Measurements from ENCODE around the gene SLC39A11. TPM values are rescaled to one million over a fixed set of nuclear protein-coding genes. Genes with fewer than 3 reads are reported as not detected.

Gene SLC39A11
- total RNA-seq, 1 experiment from 2014 or later, result 15.8 TPM

DNA sequence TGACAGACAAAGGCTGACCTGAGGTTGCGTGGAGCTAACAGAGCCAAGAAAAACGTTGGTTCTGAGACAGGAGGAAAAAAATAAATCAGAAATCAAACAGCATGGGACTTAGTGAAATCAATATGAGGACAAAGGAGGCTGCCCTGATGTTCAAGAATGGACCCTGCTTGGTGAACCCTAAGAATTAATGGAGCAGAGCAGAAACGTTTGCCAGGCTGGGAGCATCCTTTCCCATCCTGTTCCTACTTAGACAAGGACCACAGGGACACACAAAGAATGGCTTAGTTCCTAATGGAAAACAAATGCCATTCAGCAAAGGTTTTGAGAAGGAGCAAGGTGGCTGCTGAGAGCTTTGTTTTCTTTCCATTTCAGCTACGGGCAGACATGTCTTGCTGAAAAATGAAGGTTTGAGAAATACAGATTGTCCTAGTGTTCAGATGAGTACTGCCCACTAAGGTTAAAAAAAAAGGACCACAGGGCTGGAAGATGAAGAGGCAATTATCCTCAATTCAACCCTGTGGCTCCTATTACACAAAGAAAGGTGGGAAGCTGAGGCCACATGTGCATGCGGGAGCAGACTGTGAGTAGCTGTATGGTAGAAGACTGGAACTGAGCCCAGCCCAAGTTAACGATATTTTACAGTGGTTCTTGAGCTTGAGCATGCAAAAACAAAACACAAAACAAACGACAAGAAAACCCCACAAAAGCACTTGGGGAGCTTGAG lies 230.1 kb downstream of the SLC39A11 start:
- TF ChIP-seq, protein P1, sequence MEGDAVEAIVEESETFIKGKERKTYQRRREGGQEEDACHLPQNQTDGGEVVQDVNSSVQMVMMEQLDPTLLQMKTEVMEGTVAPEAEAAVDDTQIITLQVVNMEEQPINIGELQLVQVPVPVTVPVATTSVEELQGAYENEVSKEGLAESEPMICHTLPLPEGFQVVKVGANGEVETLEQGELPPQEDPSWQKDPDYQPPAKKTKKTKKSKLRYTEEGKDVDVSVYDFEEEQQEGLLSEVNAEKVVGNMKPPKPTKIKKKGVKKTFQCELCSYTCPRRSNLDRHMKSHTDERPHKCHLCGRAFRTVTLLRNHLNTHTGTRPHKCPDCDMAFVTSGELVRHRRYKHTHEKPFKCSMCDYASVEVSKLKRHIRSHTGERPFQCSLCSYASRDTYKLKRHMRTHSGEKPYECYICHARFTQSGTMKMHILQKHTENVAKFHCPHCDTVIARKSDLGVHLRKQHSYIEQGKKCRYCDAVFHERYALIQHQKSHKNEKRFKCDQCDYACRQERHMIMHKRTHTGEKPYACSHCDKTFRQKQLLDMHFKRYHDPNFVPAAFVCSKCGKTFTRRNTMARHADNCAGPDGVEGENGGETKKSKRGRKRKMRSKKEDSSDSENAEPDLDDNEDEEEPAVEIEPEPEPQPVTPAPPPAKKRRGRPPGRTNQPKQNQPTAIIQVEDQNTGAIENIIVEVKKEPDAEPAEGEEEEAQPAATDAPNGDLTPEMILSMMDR (IDR thresholded peaks at IDR 0.05; ENCODE audit: unreplicated experiment), result no peak
- Mint-ChIP-seq H3K4me3 (ENCODE audit: unreplicated experiment) (no peak overlapping the region), H3K4me1 (ENCODE audit: insufficient read depth, unreplicated experiment) (no peaks in the 10 kb centered on the region), H3K27me3 (ENCODE audit: insufficient read depth, unreplicated experiment) (no peaks in the 10 kb centered on the region), H3K27ac (ENCODE audit: low read depth, unreplicated experiment) (no peak overlapping the region), H3K9me3 (ENCODE audit: unreplicated experiment) (no peaks in the 10 kb centered on the region), H3K36me3 (ENCODE audit: insufficient read depth, unreplicated experiment) (no peaks in the 10 kb centered on the region)
- no peak for DNase-seq (ENCODE audit: unreplicated experiment)
- ChIA-PET CTCF (no interaction called here), POLR2A (no interaction called here)
- BruUV-seq (replicated peaks), result no TSS peak
- intact Hi-C loops (cut with micrococcal nuclease), result no loop called here

- no TSS peak for BruUV-seq (replicated peaks)
Measured at GRCh38 chr17:72861811-72862210, 230.7 kb downstream of the SLC39A11 start.

DNA sequence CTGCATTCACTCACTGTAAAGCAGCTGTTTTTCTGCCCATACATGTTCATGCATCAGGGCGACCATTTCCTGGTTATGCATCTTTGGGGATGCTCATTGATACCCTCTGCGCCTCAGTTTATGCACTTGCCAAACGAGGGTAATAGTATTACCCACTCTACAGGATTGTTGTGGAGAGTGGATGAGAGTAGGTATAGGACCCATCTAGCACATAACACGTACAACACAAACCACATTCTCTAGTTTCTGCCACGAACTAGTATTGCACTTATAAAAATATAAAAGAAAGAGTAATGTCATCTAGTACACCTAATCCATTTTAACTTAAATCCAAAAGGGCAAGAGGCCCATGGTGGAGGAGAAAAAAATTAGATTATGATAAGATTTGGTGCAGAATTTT lies 231.7 kb downstream of the SLC39A11 start:
- no peak for DNase-seq (ENCODE audit: unreplicated experiment)
- ChIA-PET POLR2A (no interaction called here), CTCF (no interaction called here)
- H3K4me3 Mint-ChIP-seq (ENCODE audit: unreplicated experiment), result no peak overlapping the region
- H3K4me1 Mint-ChIP-seq (ENCODE audit: insufficient read depth, unreplicated experiment), result no peaks in the 10 kb centered on the region
- TF ChIP-seq, protein P1 (IDR thresholded peaks at IDR 0.05; ENCODE audit: unreplicated experiment), result no peak
- no TSS peak for BruUV-seq (replicated peaks)
- no peaks in the 10 kb centered on the region for H3K27me3 Mint-ChIP-seq (ENCODE audit: insufficient read depth, unreplicated experiment)
- H3K9me3 Mint-ChIP-seq (ENCODE audit: unreplicated experiment), result no peaks in the 10 kb centered on the region
- no peak overlapping the region for H3K27ac Mint-ChIP-seq (ENCODE audit: low read depth, unreplicated experiment)
- intact Hi-C loops (cut with micrococcal nuclease), result no loop called here
- no peaks in the 10 kb centered on the region for H3K36me3 Mint-ChIP-seq (ENCODE audit: insufficient read depth, unreplicated experiment)

More at GRCh38 chr17:72861811-72862210, 230.7 kb downstream of the SLC39A11 start:
- Mint-ChIP-seq H3K4me1 (ENCODE audit: insufficient read depth, unreplicated experiment) (no peaks in the 10 kb centered on the region), H3K27ac (ENCODE audit: low read depth, unreplicated experiment) (no peak overlapping the region), H3K27me3 (ENCODE audit: insufficient read depth, unreplicated experiment) (no peaks in the 10 kb centered on the region), H3K36me3 (ENCODE audit: insufficient read depth, unreplicated experiment) (no peaks in the 10 kb centered on the region), H3K4me3 (ENCODE audit: unreplicated experiment) (no peak overlapping the region), H3K9me3 (ENCODE audit: unreplicated experiment) (no peaks in the 10 kb centered on the region)
- DNase-seq (ENCODE audit: unreplicated experiment), result no peak
- intact Hi-C loops (cut with micrococcal nuclease), result no loop called here
- TF ChIP-seq, protein P1 (IDR thresholded peaks at IDR 0.05; ENCODE audit: unreplicated experiment), result no peak
- POLR2A ChIA-PET, result no interaction called here
- CTCF ChIA-PET, result no interaction called here

- H3K27ac Mint-ChIP-seq (ENCODE audit: low read depth, unreplicated experiment), result no peak overlapping the region
- BruUV-seq (replicated peaks), result no TSS peak
- H3K4me1 Mint-ChIP-seq (ENCODE audit: insufficient read depth, unreplicated experiment), result no peaks in the 10 kb centered on the region
- ChIA-PET POLR2A (interaction anchor here (0.7 kb wide), 1 partner anchor 12 kb away, joined by 3 read pairs; no protein-coding TSS in a partner anchor), CTCF (no interaction called here)
- no peaks in the 10 kb centered on the region for H3K9me3 Mint-ChIP-seq (ENCODE audit: unreplicated experiment)
- H3K36me3 Mint-ChIP-seq (ENCODE audit: insufficient read depth, unreplicated experiment), result no peaks in the 10 kb centered on the region
- no peaks in the 10 kb centered on the region for H3K27me3 Mint-ChIP-seq (ENCODE audit: insufficient read depth, unreplicated experiment)
- intact Hi-C loops (cut with micrococcal nuclease), result no loop called here
- TF ChIP-seq, protein P1 (IDR thresholded peaks at IDR 0.05; ENCODE audit: unreplicated experiment), result no peak
- H3K4me3 Mint-ChIP-seq (ENCODE audit: unreplicated experiment), result no peak overlapping the region
- DNase-seq (ENCODE audit: unreplicated experiment), result no peak
Measured at GRCh38 chr17:72858826-72859495, 233.5 kb downstream of the SLC39A11 start.
